GM12878 (cell line): Measurements from ENCODE around the gene TET2. TPM values are rescaled to one million over a fixed set of nuclear protein-coding genes. Genes with fewer than 3 reads are reported as not detected.

Source experiments
- ATAC-seq: fragments of 200-7000 bp; cut with Tn5 transposase; 3 replicates; pipeline ENCODE4 v1.9.1; 2020; ENCODE audit warnings: mild to moderate bottlenecking, moderate library complexity
- BruUV-seq: library from RNA; stranded (reverse); fragments of 400-500 nt; replicated peaks from 2 replicates; lab custom pipeline; 2021; lab: Mats Ljungman, UMichigan
- CTCF ChIA-PET: fragments of 300-600 bp; sonication (Branson Sonifier 250); formaldehyde crosslinking; extraction: SDS; loops from one replicate; lab custom pipeline; 2021; ENCODE audit warnings: inconsistent platforms; lab: Yijun Ruan, JAX
- POLR2A ChIA-PET: fragments of 350-600 bp; formaldehyde crosslinking; extraction: SDS; loops from one replicate; lab custom pipeline; 2021; ENCODE audit warnings: inconsistent platforms; lab: Charles Lee
- RAD21 ChIA-PET: fragments of 300-600 bp; sonication (Branson Sonifier 250); formaldehyde crosslinking; loops from one replicate; lab custom pipeline; 2023; ENCODE audit warnings: antibody characterized with exemption; ENCODE audit not compliant: unreplicated experiment; lab: Charles Lee
- SMC1A ChIA-PET: fragments of 300-600 bp; sonication (Branson Sonifier 250); formaldehyde crosslinking; loops from one replicate; lab custom pipeline; 2023; ENCODE audit not compliant: unreplicated experiment, uncharacterized antibody; lab: Charles Lee
- DNase-seq: peaks from one replicate; pipeline ENCODE4 v3.0.0-alpha.2; 2011; ENCODE audit warnings: low read depth, low spot score
- FAIRE-seq: peaks from 3 replicates; lab custom pipeline; 2011; peaks lifted over from hg19 to GRCh38; lab: Jason Lieb, UNC
- H2AFZ ChIP-seq: 2 replicates; pipeline ENCODE4 v1.6.0; 2011; ENCODE audit warnings: low read depth, low read length, control low read depth; ENCODE audit not compliant: control insufficient read depth
- H3K27ac ChIP-seq: 2 replicates; pipeline ENCODE4 v1.5.1; 2011; ENCODE audit warnings: control low read depth; ENCODE audit not compliant: control insufficient read depth, insufficient read depth
- H3K27me3 ChIP-seq, 2 experiments: replicated peaks in 1 of 2; 2 replicates each; pipeline versions ENCODE4 v1.6.0 to v1.6.1; 2011; ENCODE audit warnings: low read length in 1 of 2; ENCODE audit not compliant: control insufficient read depth in 2 of 2, insufficient read depth in 2 of 2
- H3K36me3 ChIP-seq, 2 experiments: 2 replicates each; pipeline ENCODE4 v1.5.1; 2011; ENCODE audit warnings: low read length in 1 of 2; ENCODE audit not compliant: control insufficient read depth in 2 of 2, insufficient read depth in 2 of 2
- H3K4me1 ChIP-seq: 2 replicates; pipeline ENCODE4 v1.6.1; 2011; ENCODE audit warnings: mild to moderate bottlenecking, low read length, moderate library complexity, mixed read lengths; ENCODE audit not compliant: control insufficient read depth, insufficient read depth
- H3K4me2 ChIP-seq: 2 replicates; pipeline ENCODE4 v1.6.0; 2011; ENCODE audit warnings: control low read depth; ENCODE audit not compliant: control insufficient read depth, insufficient read depth
- H3K4me3 ChIP-seq: fragments of 200-600 bp; sonication (generic); 2 replicates; pipeline ENCODE4 v1.5.1; 2016
- H3K79me2 ChIP-seq: 2 replicates; pipeline ENCODE4 v1.6.0; 2011; ENCODE audit warnings: low read length; ENCODE audit not compliant: control insufficient read depth, insufficient read depth
- H3K9ac ChIP-seq: 2 replicates; pipeline ENCODE4 v1.8.0; 2011; ENCODE audit warnings: low read length, control low read depth, mixed read lengths; ENCODE audit not compliant: control insufficient read depth, insufficient read depth
- H3K9me3 ChIP-seq: replicated peaks from 3 replicates; pipeline ENCODE4 v1.5.1; 2011; ENCODE audit warnings: mild to moderate bottlenecking, low read length; ENCODE audit not compliant: control insufficient read depth, insufficient read depth
- H4K20me1 ChIP-seq: 2 replicates; pipeline ENCODE4 v1.6.0; 2011; ENCODE audit not compliant: control insufficient read depth, insufficient read depth
- DPF2 ChIP-seq: fragments of 450-650 bp; IDR thresholded peaks from 2 replicates; pipeline ENCODE4 v1.6.1; 2017; ENCODE audit warnings: mild to moderate bottlenecking
- EGR1 ChIP-seq, 2 experiments: IDR thresholded peaks; 1 replicate in 1 of 2; 2 replicates in 1 of 2; pipeline ENCODE4 v1.6.1; 2011 to 2012; ENCODE audit warnings: low read depth in 2 of 2, low read length in 2 of 2, borderline replicate concordance in 1 of 2, mild to moderate bottlenecking in 1 of 2, moderate library complexity in 1 of 2
- KLF5 ChIP-seq: fragments of 450-650 bp; IDR thresholded peaks from 2 replicates; pipeline ENCODE4 v1.6.1; 2014; ENCODE audit warnings: mild to moderate bottlenecking; ENCODE audit not compliant: partially characterized antibody
- LARP7 ChIP-seq: fragments of 450-650 bp; IDR thresholded peaks from 2 replicates; pipeline ENCODE4 v1.6.1; 2017; ENCODE audit warnings: mild to moderate bottlenecking
- MLLT1 ChIP-seq: fragments of 450-650 bp; IDR thresholded peaks from 2 replicates; pipeline ENCODE4 v1.6.1; 2016; ENCODE audit warnings: mild to moderate bottlenecking
- PRDM15 ChIP-seq: fragments of 450-650 bp; formaldehyde crosslinking; IDR thresholded peaks from 2 replicates; pipeline ENCODE4 v1.4.0; 2020; ENCODE audit warnings: mild to moderate bottlenecking, moderate library complexity
- USF2 ChIP-seq: IDR thresholded peaks from 2 replicates; pipeline ENCODE4 v1.6.1; 2011; ENCODE audit warnings: low read depth, low read length, improper control_type of control experiment, borderline replicate concordance
- WGBS: methylation state at CpG from one replicate; pipeline ENCODE4 v1.1.6; 2016; ENCODE audit warnings: low lambda C conversion rate; ENCODE audit not compliant: insufficient replicate concordance, insufficient coverage; ENCODE audit errors: missing lambda C conversion rate; 5-methylcytosine and 5-hydroxymethylcytosine counted together
- in situ Hi-C: fragments of 300-500 bp; cut with MboI; formaldehyde crosslinking; loops from 9 replicates; pipeline ENCODE4 v1.14.3; 2018; ENCODE audit warnings: mixed read lengths
- intact Hi-C: fragments of 100-400 bp; cut with micrococcal nuclease; formaldehyde crosslinking; loops from one replicate; pipeline ENCODE4 v1.14.2; 2022; ENCODE audit not compliant: unreplicated experiment
- polyA plus RNA-seq, 11 experiments: library from polyadenylated mRNA; depleted of rRNA in 4 of 11; unstranded in 6 of 11; stranded (reverse) in 5 of 11; fragments of >200 nt; fragmentation: Nextera tagmentation in 4 of 11; fragmentation: Illumina TruSeq in 1 of 11; extraction: Ambion mirVana in 4 of 11; extraction: Trizol in 1 of 11; gene quantifications; 1 replicate in 1 of 11; 2 replicates in 10 of 11; pipeline versions ENCODE4 v1.2.1 to v1.2.3, GENCODE V29; 2011 to 2016; ENCODE audit warnings: inconsistent platforms in 2 of 11, missing spikeins in 2 of 11, low read depth in 1 of 11
- total RNA-seq, 4 experiments: library from RNA; depleted of rRNA in 3 of 4; stranded (reverse); fragments of >200 nt in 3 of 4; fragmentation: Illumina TruSeq in 1 of 4; extraction: Trizol in 1 of 4; gene quantifications; 2 replicates each; pipeline versions ENCODE4 v1.2.1 to v1.2.3, GENCODE V29; 2013 to 2021

The TET2 gene
- total and polyA plus RNA-seq, 10 of the 15 experiments (the other 5 are each of a cell fraction or from before 2014, with no cell fraction given): 3.7 to 49.0 (median 27.5) TPM

GRCh38 chr4:105164548-105164947, 17.9 kb downstream of the TET2 start:
- Histone ChIP-seq H2AFZ (no peak overlapping the region), H3K27ac (no peak overlapping the region), H3K4me1 (peaks cover 5% of the 10 kb centered on the region; the same call in 1 of the 2 replicates), H3K9ac (no peak overlapping the region), H3K79me2 (peaks cover 90% of the 10 kb centered on the region), H3K9me3 (peaks cover 24% of the 10 kb centered on the region), H3K36me3 (peaks cover 0 to 7% of the 10 kb centered on the region in 2 experiments; a peak in 1 of 4 replicates), H3K27me3 (no peaks in the 10 kb centered on the region), H4K20me1 (peaks cover 3% of the 10 kb centered on the region; the same call in 1 of the 2 replicates), H3K4me2 (no peak overlapping the region), H3K4me3 (no peak overlapping the region)
- BruUV-seq: no TSS peak
- WGBS: 82% methylated on average over 1 of the region's 1 CpG
- ChIA-PET SMC1A (interaction anchor here (1.8 to 3.7 kb wide), 4 partner anchors 9 to 14 kb away, joined by 6 to 14 read pairs (median 10); no protein-coding TSS in a partner anchor), POLR2A (interaction anchor here (0.7 kb wide), 1 partner anchor 8 kb away, joined by 4 read pairs; no protein-coding TSS in a partner anchor), CTCF (interaction anchor here (0.7 to 1.4 kb wide), 2 partner anchors 7 to 24 kb away, joined by 3 read pairs; no protein-coding TSS in a partner anchor), RAD21 (no interaction called here)
- intact Hi-C loops: no loop called here
- in situ Hi-C loops: no loop called here
- no peak for TF ChIP-seq KLF5
- TF ChIP-seq DPF2: no peak
- no peak for TF ChIP-seq LARP7
- no peak for TF ChIP-seq MLLT1
- TF ChIP-seq USF2: no peak
- no peak for TF ChIP-seq EGR1 (IDR thresholded peaks at IDR 0.05; ENCODE audit: borderline replicate concordance in 1 of 2, low read depth in 2 of 2, low read length in 2 of 2)
- TF ChIP-seq PRDM15 (CRISPR knock-in tag): no peak
- DNase-seq (no peak), FAIRE-seq (no peak), ATAC-seq (no peak)
